Smooth muscle cell (in vitro differentiated cells): Measurements from ENCODE around the gene STARD9. TPM values are rescaled to one million over a fixed set of nuclear protein-coding genes. Genes with fewer than 3 reads are reported as not detected.

Source experiments
- DNase-seq: peaks from one replicate; lab custom pipeline; 2025; ENCODE audit not compliant: unreplicated experiment; lab: John Stamatoyannopoulos, UW
- H2AFZ ChIP-seq: fragments of 200-600 bp; sonication (generic); 2 replicates; pipeline ENCODE4 v1.6.0; 2016; ENCODE audit warnings: antibody characterized with exemption, low read depth, mild to moderate bottlenecking
- H3F3A ChIP-seq: fragments of 200-600 bp; sonication (generic); 2 replicates; pipeline ENCODE4 v1.6.0; 2017; ENCODE audit warnings: antibody characterized with exemption, low read depth
- H3K27ac ChIP-seq: fragments of 200-600 bp; sonication (generic); 2 replicates; pipeline ENCODE4 v1.5.1; 2016; ENCODE audit warnings: low read depth, mild to moderate bottlenecking
- H3K27me3 ChIP-seq: fragments of 200-600 bp; sonication (generic); 2 replicates; pipeline ENCODE4 v1.6.1; 2016; ENCODE audit warnings: low read depth, mild to moderate bottlenecking
- H3K36me3 ChIP-seq: fragments of 200-600 bp; sonication (generic); 2 replicates; pipeline ENCODE4 v1.5.1; 2016; ENCODE audit warnings: low read depth
- H3K4me1 ChIP-seq: fragments of 200-600 bp; sonication (generic); 2 replicates; pipeline ENCODE4 v1.5.1; 2016; ENCODE audit warnings: low read depth
- H3K4me2 ChIP-seq: fragments of 200-600 bp; sonication (generic); 2 replicates; pipeline ENCODE4 v1.6.0; 2016; ENCODE audit warnings: mild to moderate bottlenecking
- H3K4me3 ChIP-seq: fragments of 200-600 bp; sonication (generic); 2 replicates; pipeline ENCODE4 v1.5.1; 2016; ENCODE audit warnings: mild to moderate bottlenecking
- H3K79me2 ChIP-seq: fragments of 200-600 bp; sonication (generic); 2 replicates; pipeline ENCODE4 v1.6.0; 2016; ENCODE audit warnings: low read depth, mild to moderate bottlenecking
- H3K9ac ChIP-seq: fragments of 200-600 bp; sonication (generic); 2 replicates; pipeline ENCODE4 v1.6.0; 2016; ENCODE audit warnings: low read depth
- H3K9me3 ChIP-seq: fragments of 200-600 bp; sonication (generic); replicated peaks from 2 replicates; pipeline ENCODE4 v1.5.1; 2016; ENCODE audit warnings: low read depth
- H4K20me1 ChIP-seq: fragments of 200-600 bp; sonication (generic); 2 replicates; pipeline ENCODE4 v1.6.0; 2016; ENCODE audit warnings: low read depth
- WGBS: methylation state at CpG from one replicate; pipeline ENCODE4 v1.1.7; 2016; ENCODE audit warnings: low lambda C conversion rate; 5-methylcytosine and 5-hydroxymethylcytosine counted together
- polyA plus RNA-seq: library from polyadenylated mRNA; unstranded; fragments of >200 nt; fragmentation: Nextera tagmentation; extraction: Ambion mirVana; gene quantifications from 2 replicates; pipeline ENCODE4 v1.2.1, GENCODE V29; 2016
- total RNA-seq: library from RNA; depleted of rRNA; stranded (reverse); fragments of >200 nt; gene quantifications from 2 replicates; pipeline ENCODE4 v1.2.3, GENCODE V29; 2014
- TF ChIP-seq, protein P1 (sequence below): fragments of 200-600 bp; sonication (generic); IDR thresholded peaks from 2 replicates; pipeline ENCODE4 v1.5.1; 2017; ENCODE audit warnings: borderline replicate concordance, mild to moderate bottlenecking, antibody characterized with exemption; ENCODE audit not compliant: insufficient read depth, poor library complexity, severe bottlenecking

The STARD9 gene
- total and polyA plus RNA-seq, 2 experiments from 2014 or later: 1.6 to 6.3 TPM

DNA sequence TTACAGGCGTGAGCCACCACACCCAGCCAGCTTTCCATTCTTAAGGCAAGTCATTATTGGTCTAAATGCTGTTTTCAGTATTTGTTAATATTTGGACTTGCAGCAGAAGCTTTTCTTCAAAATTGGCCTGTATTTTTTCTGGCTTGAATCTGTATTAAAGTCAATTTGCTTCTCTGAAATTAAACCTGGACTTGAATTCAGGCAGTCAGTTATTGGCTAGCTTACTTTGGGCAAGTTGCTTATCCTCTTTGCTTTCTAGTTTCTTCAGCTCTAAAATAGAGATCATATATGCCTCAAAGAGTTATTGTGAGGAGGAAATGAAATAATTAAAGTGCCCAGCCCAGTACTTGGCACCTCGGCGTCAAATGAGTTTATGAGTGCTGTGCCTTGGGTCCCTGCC is 17.3 kb downstream of the STARD9 start:
- Histone ChIP-seq H3K9ac (no peak overlapping the region), H3K4me3 (no peak overlapping the region), H3K4me1 (peaks cover 8% of the 10 kb centered on the region), H3K27me3 (no peaks in the 10 kb centered on the region), H3K4me2 (no peak overlapping the region), H2AFZ (no peak overlapping the region), H3K79me2 (no peaks in the 10 kb centered on the region), H3K27ac (peak overlapping the region; percentile 64), H4K20me1 (no peaks in the 10 kb centered on the region), H3K36me3 (no peaks in the 10 kb centered on the region), H3K9me3 (no peaks in the 10 kb centered on the region), H3F3A (peaks cover 7% of the 10 kb centered on the region)
- WGBS: 93% methylated on average over 3 of the region's 3 CpGs
- TF ChIP-seq, protein P1, sequence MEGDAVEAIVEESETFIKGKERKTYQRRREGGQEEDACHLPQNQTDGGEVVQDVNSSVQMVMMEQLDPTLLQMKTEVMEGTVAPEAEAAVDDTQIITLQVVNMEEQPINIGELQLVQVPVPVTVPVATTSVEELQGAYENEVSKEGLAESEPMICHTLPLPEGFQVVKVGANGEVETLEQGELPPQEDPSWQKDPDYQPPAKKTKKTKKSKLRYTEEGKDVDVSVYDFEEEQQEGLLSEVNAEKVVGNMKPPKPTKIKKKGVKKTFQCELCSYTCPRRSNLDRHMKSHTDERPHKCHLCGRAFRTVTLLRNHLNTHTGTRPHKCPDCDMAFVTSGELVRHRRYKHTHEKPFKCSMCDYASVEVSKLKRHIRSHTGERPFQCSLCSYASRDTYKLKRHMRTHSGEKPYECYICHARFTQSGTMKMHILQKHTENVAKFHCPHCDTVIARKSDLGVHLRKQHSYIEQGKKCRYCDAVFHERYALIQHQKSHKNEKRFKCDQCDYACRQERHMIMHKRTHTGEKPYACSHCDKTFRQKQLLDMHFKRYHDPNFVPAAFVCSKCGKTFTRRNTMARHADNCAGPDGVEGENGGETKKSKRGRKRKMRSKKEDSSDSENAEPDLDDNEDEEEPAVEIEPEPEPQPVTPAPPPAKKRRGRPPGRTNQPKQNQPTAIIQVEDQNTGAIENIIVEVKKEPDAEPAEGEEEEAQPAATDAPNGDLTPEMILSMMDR: no peak
- no peak for DNase-seq

DNA sequence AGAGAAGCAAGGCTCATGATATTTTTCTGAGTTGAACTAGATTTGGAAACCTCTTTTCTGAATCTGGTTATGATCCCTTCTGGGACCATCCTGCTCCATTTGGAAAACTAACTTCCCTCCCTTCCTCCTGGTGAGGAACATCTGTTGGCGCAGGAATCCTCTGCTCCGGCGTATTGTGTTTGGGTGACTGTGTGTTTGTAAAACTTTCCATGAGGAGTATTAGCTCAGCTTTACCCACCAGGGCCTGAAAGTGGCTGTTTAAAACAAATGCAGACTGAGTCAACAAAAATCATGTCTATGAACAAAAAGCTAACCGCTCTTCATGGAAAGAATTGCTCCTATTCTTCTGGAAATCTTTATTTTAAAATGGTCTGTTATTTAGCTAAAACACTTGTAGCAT is 17.7 kb downstream of the STARD9 start:
- Histone ChIP-seq H3K4me3 (no peak overlapping the region), H3K9ac (no peak overlapping the region), H3F3A (peaks cover 7% of the 10 kb centered on the region), H3K36me3 (no peaks in the 10 kb centered on the region), H4K20me1 (no peaks in the 10 kb centered on the region), H3K9me3 (no peaks in the 10 kb centered on the region), H3K27ac (peak overlapping the region; percentile 64), H3K79me2 (no peaks in the 10 kb centered on the region), H3K4me1 (peaks cover 8% of the 10 kb centered on the region), H3K27me3 (no peaks in the 10 kb centered on the region), H3K4me2 (peak overlapping the region; percentile 48), H2AFZ (no peak overlapping the region)
- no peak for DNase-seq
- WGBS: 56% methylated on average over 4 of the region's 4 CpGs
- TF ChIP-seq, protein P1: no peak

DNA sequence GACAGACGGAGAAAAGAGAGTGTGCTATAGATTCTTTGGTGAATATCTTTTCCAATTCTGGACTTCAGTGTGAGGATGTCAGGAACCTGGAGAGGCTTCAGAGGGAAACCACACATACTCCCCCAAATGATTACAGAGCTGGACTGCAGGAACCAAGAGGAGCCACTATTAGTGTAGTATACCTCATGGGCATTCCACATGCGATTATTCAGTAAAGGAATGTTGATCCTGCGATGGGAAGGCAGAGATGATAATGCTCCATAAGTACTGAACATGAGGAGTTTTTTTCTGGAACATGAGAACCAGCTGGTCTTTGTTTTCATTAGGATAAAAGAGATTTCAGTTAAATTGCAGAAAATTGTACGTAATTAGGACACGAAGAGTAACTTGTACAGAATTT is 18.7 kb downstream of the STARD9 start:
- no peaks in the 10 kb centered on the region for H3K36me3 ChIP-seq
- no peak overlapping the region for H2AFZ ChIP-seq
- no peak for DNase-seq

More for the DNA sequence above, 18.7 kb downstream of the STARD9 start:
- no peaks in the 10 kb centered on the region for H4K20me1 ChIP-seq
- peaks cover 6% of the 10 kb centered on the region for H3K79me2 ChIP-seq
- peak overlapping the region; percentile 64 for H3K27ac ChIP-seq
- H3F3A ChIP-seq: peaks cover 7% of the 10 kb centered on the region
- no peak overlapping the region for H3K9ac ChIP-seq
- no peak overlapping the region for H3K4me3 ChIP-seq
- TF ChIP-seq, protein P1: no peak
- H3K9me3 ChIP-seq: no peaks in the 10 kb centered on the region
- peaks cover 8% of the 10 kb centered on the region for H3K4me1 ChIP-seq
- 55% methylated on average over 5 of the region's 5 CpGs for WGBS
- H3K27me3 ChIP-seq: no peaks in the 10 kb centered on the region
- peak overlapping the region; percentile 22 for H3K4me2 ChIP-seq
